B cell (primary cell): ENCODE results near the gene ISG20L2. TPM values are rescaled to one million over a fixed set of nuclear protein-coding genes. Genes with fewer than 3 reads are reported as not detected.

ENCODE experiments used
- ATAC-seq: fragments of 200-7000 bp; cut with Tn5 transposase; one replicate; pipeline ENCODE4 v1.10.0; 2021; ENCODE audit warnings: low read depth, mild to moderate bottlenecking, moderate number of reproducible peaks, moderate library complexity
- CTCF ChIA-PET: fragments of 350-600 bp; sonication (Branson Sonifier 250); formaldehyde crosslinking; loops from one replicate; lab custom pipeline; 2021; ENCODE audit warnings: antibody characterized with exemption, inconsistent platforms; lab: Charles Lee
- POLR2A ChIA-PET: fragments of 350-600 bp; sonication (Branson Sonifier 250); formaldehyde crosslinking; loops from one replicate; lab custom pipeline; 2021; ENCODE audit warnings: antibody characterized with exemption; lab: Charles Lee
- DNase-seq: peaks from one replicate; pipeline ENCODE4 v3.0.0; 2013
- H2AFZ ChIP-seq: 2 replicates; pipeline ENCODE4 v1.6.1; 2012; ENCODE audit warnings: mild to moderate bottlenecking, low read depth, low read length; ENCODE audit not compliant: insufficient read depth, poor library complexity, severe bottlenecking
- H3K27ac ChIP-seq, 2 donors: 1 replicate in 1 of 2; 2 replicates in 1 of 2; pipeline ENCODE4 v1.5.1; 2012 to 2013; ENCODE audit warnings: low read length in 2 of 2, mild to moderate bottlenecking in 2 of 2, moderate library complexity in 1 of 2
- H3K27me3 ChIP-seq, 4 experiments: fragments of 200-600 bp in 1 of 4; sonication (generic) in 1 of 4; replicated peaks in 1 of 4; 1 replicate in 2 of 4; 2 replicates in 2 of 4; pipeline versions ENCODE4 v1.6.1 to v1.7.0; 2013 to 2016; ENCODE audit warnings: low read length in 3 of 4, mild to moderate bottlenecking in 2 of 4, mixed read lengths in 1 of 4, moderate library complexity in 1 of 4; ENCODE audit not compliant: insufficient read depth in 4 of 4, control insufficient read depth in 3 of 4; ENCODE audit errors: control extremely low read depth in 1 of 4
- H3K36me3 ChIP-seq, 2 experiments: replicated peaks in 1 of 2; 1 replicate in 1 of 2; 2 replicates in 1 of 2; pipeline versions ENCODE4 v1.6.1 to v1.7.1; 2013; ENCODE audit warnings: low read length in 1 of 2; ENCODE audit not compliant: insufficient read depth in 2 of 2, control insufficient read depth in 1 of 2; ENCODE audit errors: control extremely low read depth in 1 of 2, extremely low read depth in 1 of 2
- H3K4me1 ChIP-seq, 2 donors: fragments of 200-600 bp in 1 of 2; sonication (generic) in 1 of 2; 1 replicate in 1 of 2; 2 replicates in 1 of 2; pipeline versions ENCODE4 v1.5.1 to v1.6.1; 2013 to 2017; ENCODE audit warnings: low read length in 2 of 2; ENCODE audit not compliant: control insufficient read depth in 2 of 2, insufficient read depth in 2 of 2
- H3K4me2 ChIP-seq: replicated peaks from 2 replicates; pipeline ENCODE3; 2012; ENCODE audit warnings: mild to moderate bottlenecking, low read depth, low read length; ENCODE audit not compliant: poor library complexity, severe bottlenecking
- H3K4me3 ChIP-seq, 5 experiments: fragments of 200-600 bp in 1 of 5; sonication (generic) in 1 of 5; 1 replicate in 3 of 5; 2 replicates in 2 of 5; pipeline versions ENCODE4 v1.5.1 to v1.7.0; 2011 to 2016; ENCODE audit warnings: low read length in 4 of 5, mild to moderate bottlenecking in 4 of 5, low read depth in 2 of 5, control low read depth in 1 of 5, moderate library complexity in 1 of 5; ENCODE audit not compliant: insufficient read depth in 1 of 5; ENCODE audit errors: control extremely low read depth in 1 of 5, extremely low read depth in 1 of 5
- H3K79me2 ChIP-seq: fragments of 200-600 bp; sonication (generic); one replicate; pipeline ENCODE4 v1.6.0; 2016; ENCODE audit warnings: low read length; ENCODE audit not compliant: control insufficient read depth, insufficient read depth
- H3K9ac ChIP-seq: fragments of 200-600 bp; sonication (generic); 2 replicates; pipeline ENCODE4 v1.6.1; 2017; ENCODE audit warnings: mild to moderate bottlenecking, low read length, moderate library complexity
- H3K9me3 ChIP-seq, 3 donors: one replicate each; pipeline versions ENCODE4 v1.6.1 to v1.7.1; 2013; ENCODE audit warnings: low read length in 2 of 3; ENCODE audit not compliant: control insufficient read depth in 2 of 3, insufficient read depth in 1 of 3; ENCODE audit errors: control extremely low read depth in 1 of 3
- H4K20me1 ChIP-seq: 2 replicates; pipeline ENCODE4 v1.6.0; 2012; ENCODE audit warnings: mild to moderate bottlenecking, low read length; ENCODE audit not compliant: insufficient read depth, control insufficient read depth, poor library complexity, severe bottlenecking
- H3K27ac Mint-ChIP-seq: one replicate; pipeline ENCODE4 v1.8.0; 2021; ENCODE audit warnings: mixed read lengths
- H3K27me3 Mint-ChIP-seq: one replicate; pipeline ENCODE4 v1.8.0; 2021; ENCODE audit warnings: mixed read lengths
- H3K4me1 Mint-ChIP-seq: one replicate; pipeline ENCODE4 v1.8.0; 2021; ENCODE audit warnings: mixed read lengths
- H3K4me3 Mint-ChIP-seq: one replicate; pipeline ENCODE4 v1.8.0; 2021; ENCODE audit warnings: mixed read lengths
- H3K9me3 Mint-ChIP-seq: one replicate; pipeline ENCODE4 v1.8.0; 2022; ENCODE audit warnings: mixed read lengths; ENCODE audit not compliant: insufficient read depth
- CTCF ChIP-seq: fragments of 200-600 bp; IDR thresholded peaks from one replicate; pipeline ENCODE4 v1.8.0; 2022; ENCODE audit warnings: antibody characterized with exemption, mild to moderate bottlenecking
- EZH2 ChIP-seq: IDR thresholded peaks from 2 replicates; pipeline ENCODE4 v1.6.1; 2012; ENCODE audit warnings: borderline replicate concordance, low read depth, mild to moderate bottlenecking, moderate library complexity, low read length; ENCODE audit not compliant: insufficient read depth, poor library complexity, severe bottlenecking
- WGBS: methylation state at CpG from one replicate; pipeline ENCODE4 v1.1.5; 2013; ENCODE audit warnings: missing lambda C conversion rate; ENCODE audit not compliant: insufficient coverage; 5-methylcytosine and 5-hydroxymethylcytosine counted together
- intact Hi-C: fragments of 100-400 bp; cut with micrococcal nuclease; formaldehyde crosslinking; loops from one replicate; pipeline ENCODE4 v1.10.0; 2022
- polyA plus RNA-seq: library from polyadenylated mRNA; depleted of rRNA; stranded (reverse); fragments of >200 nt; gene quantifications from 2 replicates; pipeline ENCODE4 v1.2.3, GENCODE V29; 2012
- total RNA-seq, 2 donors: library from RNA; stranded (reverse); fragments of 120-200 nt in 1 of 2; gene quantifications; 1 replicate in 1 of 2; 2 replicates in 1 of 2; pipeline versions ENCODE4 v1.2.3 to v1.2.4, GENCODE V29; 2013 to 2022

Gene ISG20L2
- total and polyA plus RNA-seq, 2 donors (not counting 1 experiment from before 2014, with no cell fraction given) = 30.1 to 51.7 TPM

GRCh38 chr1:156756355-156756754 is 27.8 kb upstream of the ISG20L2 start:
- DNase-seq = no peak
- Mint-ChIP-seq H3K4me3 (no peak overlapping the region), H3K27me3 (no peaks in the 10 kb centered on the region), H3K4me1 (peaks cover 28% of the 10 kb centered on the region), H3K27ac (no peak overlapping the region), H3K9me3 (no peaks in the 10 kb centered on the region)
- Histone ChIP-seq H3K36me3 (no peaks in the 10 kb centered on the region), H3K4me2 (no peak overlapping the region), H3K4me3 (no peak overlapping the region), H2AFZ (no peak overlapping the region), H3K27ac (no peak overlapping the region), H3K27me3 (no peaks in the 10 kb centered on the region), H3K9ac (no peak overlapping the region), H4K20me1 (no peaks in the 10 kb centered on the region), H3K79me2 (peaks cover 12% of the 10 kb centered on the region), H3K4me1 (peaks cover 11 to 25% of the 10 kb centered on the region in 2 donors), H3K9me3 (no peaks in the 10 kb centered on the region)
- ChIA-PET POLR2A (interaction anchor here (0.7 kb wide), 2 partner anchors 11 to 15 kb away, joined by 3 to 7 read pairs; partner anchors contain the start of genes MRPL24 and PRCC), CTCF (interaction anchor here (0.6 to 2.7 kb wide), 5 partner anchors 11 to 136 kb away, joined by 3 to 11 read pairs (median 3); partner anchors contain the start of gene MRPL24)
- WGBS = 100% methylated on average over 1 of the region's 1 CpG
- intact Hi-C loops = no loop called here
- no peak for TF ChIP-seq EZH2
- TF ChIP-seq CTCF = no peak
- ATAC-seq = no peak

- ChIA-PET POLR2A (no interaction called here), CTCF (interaction anchor here (0.6 to 2.7 kb wide), 4 partner anchors 9 to 58 kb away, joined by 3 to 11 read pairs (median 3); no protein-coding TSS in a partner anchor)
- H3K79me2 ChIP-seq = peaks cover 20% of the 10 kb centered on the region
- H3K4me3 Mint-ChIP-seq = no peak overlapping the region
- no peaks in the 10 kb centered on the region for H4K20me1 ChIP-seq
- H2AFZ ChIP-seq = no peak overlapping the region
- H3K4me2 ChIP-seq = no peak overlapping the region
- TF ChIP-seq CTCF (no peak), EZH2 (no peak)
- intact Hi-C loops = no loop called here
- no peak overlapping the region for H3K27ac Mint-ChIP-seq
- H3K9me3 Mint-ChIP-seq = no peaks in the 10 kb centered on the region
- peaks cover 12 to 27% of the 10 kb centered on the region in 2 donors for H3K4me1 ChIP-seq
- no peaks in the 10 kb centered on the region for H3K9me3 ChIP-seq
- no peaks in the 10 kb centered on the region for H3K27me3 ChIP-seq
- DNase-seq = no peak
- no peaks in the 10 kb centered on the region for H3K27me3 Mint-ChIP-seq
- no CpG with 5 or more reads among the region's 5 CpGs for WGBS
- peaks cover 29% of the 10 kb centered on the region for H3K4me1 Mint-ChIP-seq
- no peak overlapping the region for H3K9ac ChIP-seq
- H3K36me3 ChIP-seq = no peaks in the 10 kb centered on the region
- no peak overlapping the region for H3K4me3 ChIP-seq
- no peak for ATAC-seq
- H3K27ac ChIP-seq = no peak overlapping the region
These were observed 27.0 kb upstream of the ISG20L2 start for GRCh38 chr1:156755527-156755950.
